Colonic mucosa (tissue), 4 donors: Measurements from ENCODE around the gene TSPAN5. TPM values are rescaled to one million over a fixed set of nuclear protein-coding genes. Genes with fewer than 3 reads are reported as not detected.

ENCODE experiments used
- DNase-seq: peaks from one replicate; pipeline ENCODE4 v3.0.0-alpha.2; 2020
- H3K27ac ChIP-seq: fragments of 200-600 bp; one replicate; pipeline ENCODE4 v1.8.0; 2021
- H3K27me3 ChIP-seq: fragments of 200-600 bp; one replicate; pipeline ENCODE4 v1.8.0; 2021
- H3K36me3 ChIP-seq: fragments of 200-600 bp; one replicate; pipeline ENCODE4 v1.8.0; 2021
- H3K4me1 ChIP-seq: fragments of 200-600 bp; one replicate; pipeline ENCODE4 v1.8.0; 2021; ENCODE audit warnings: mild to moderate bottlenecking
- H3K4me3 ChIP-seq: fragments of 200-600 bp; one replicate; pipeline ENCODE4 v1.8.0; 2021
- H3K9ac ChIP-seq, 2 donors: one replicate each; pipeline ENCODE4 v1.7.0; 2013; ENCODE audit warnings: control low read depth in 2 of 2, low read depth in 2 of 2, low read length in 2 of 2
- H3K9me3 ChIP-seq: fragments of 200-600 bp; one replicate; pipeline ENCODE4 v1.8.0; 2021
- intact Hi-C: fragments of 100-400 bp; cut with DNase I; formaldehyde crosslinking; loops from one replicate; pipeline ENCODE4 v1.14.1; 2022
- total RNA-seq, 2 donors: library from RNA; stranded (reverse); fragmentation: NEBNext Ultra II Directional in 1 of 2; extraction: Animal tissue kit (Norgen Biotek cat#: 25700) in 1 of 2; gene quantifications; one replicate each; pipeline ENCODE4 v1.2.1, GENCODE V29; 2021
- TF ChIP-seq, protein P1 (sequence below): fragments of 200-600 bp; IDR thresholded peaks from one replicate; pipeline ENCODE4 v1.8.0; 2022; ENCODE audit warnings: antibody characterized with exemption, mild to moderate bottlenecking
- donor health status: healthy.
- donor health status: DM: no; HTN: no; CAD: no.
- donor health status: DM: no; HTN: no; CAD: no.

The TSPAN5 gene
- total RNA-seq, 2 donors from 2014 or later: 5.3 to 5.6 TPM

DNA sequence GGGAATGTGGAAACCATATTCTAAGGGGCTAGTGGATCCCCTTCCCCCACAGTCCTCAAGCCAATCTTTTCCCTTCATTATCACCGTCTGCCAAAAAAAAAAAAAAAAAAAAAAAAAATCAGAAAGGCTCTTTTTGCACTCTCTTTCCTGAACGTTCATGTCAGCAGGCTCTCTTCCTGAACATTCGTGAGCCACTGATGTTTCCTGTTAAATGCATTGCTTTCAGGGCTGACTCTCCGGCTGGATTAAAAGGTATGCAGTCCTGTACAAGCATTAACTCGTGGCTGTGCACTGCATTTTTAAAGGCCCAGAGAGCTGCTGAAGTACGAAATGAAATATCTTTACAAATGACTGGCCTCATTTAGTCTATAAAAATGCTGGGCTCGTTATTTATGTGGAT lies 34.0 kb upstream of the TSPAN5 start:
- intact Hi-C loops: no loop called here
- no peaks in the 10 kb centered on the region for H3K36me3 ChIP-seq
- no peaks in the 10 kb centered on the region for H3K9me3 ChIP-seq
- H3K9ac ChIP-seq: no peak overlapping the region
- H3K27me3 ChIP-seq: no peaks in the 10 kb centered on the region
- DNase-seq: no peak
- TF ChIP-seq, protein P1, sequence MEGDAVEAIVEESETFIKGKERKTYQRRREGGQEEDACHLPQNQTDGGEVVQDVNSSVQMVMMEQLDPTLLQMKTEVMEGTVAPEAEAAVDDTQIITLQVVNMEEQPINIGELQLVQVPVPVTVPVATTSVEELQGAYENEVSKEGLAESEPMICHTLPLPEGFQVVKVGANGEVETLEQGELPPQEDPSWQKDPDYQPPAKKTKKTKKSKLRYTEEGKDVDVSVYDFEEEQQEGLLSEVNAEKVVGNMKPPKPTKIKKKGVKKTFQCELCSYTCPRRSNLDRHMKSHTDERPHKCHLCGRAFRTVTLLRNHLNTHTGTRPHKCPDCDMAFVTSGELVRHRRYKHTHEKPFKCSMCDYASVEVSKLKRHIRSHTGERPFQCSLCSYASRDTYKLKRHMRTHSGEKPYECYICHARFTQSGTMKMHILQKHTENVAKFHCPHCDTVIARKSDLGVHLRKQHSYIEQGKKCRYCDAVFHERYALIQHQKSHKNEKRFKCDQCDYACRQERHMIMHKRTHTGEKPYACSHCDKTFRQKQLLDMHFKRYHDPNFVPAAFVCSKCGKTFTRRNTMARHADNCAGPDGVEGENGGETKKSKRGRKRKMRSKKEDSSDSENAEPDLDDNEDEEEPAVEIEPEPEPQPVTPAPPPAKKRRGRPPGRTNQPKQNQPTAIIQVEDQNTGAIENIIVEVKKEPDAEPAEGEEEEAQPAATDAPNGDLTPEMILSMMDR: no peak
- H3K4me3 ChIP-seq: no peak overlapping the region
- no peak overlapping the region for H3K27ac ChIP-seq
- no peaks in the 10 kb centered on the region for H3K4me1 ChIP-seq

DNA sequence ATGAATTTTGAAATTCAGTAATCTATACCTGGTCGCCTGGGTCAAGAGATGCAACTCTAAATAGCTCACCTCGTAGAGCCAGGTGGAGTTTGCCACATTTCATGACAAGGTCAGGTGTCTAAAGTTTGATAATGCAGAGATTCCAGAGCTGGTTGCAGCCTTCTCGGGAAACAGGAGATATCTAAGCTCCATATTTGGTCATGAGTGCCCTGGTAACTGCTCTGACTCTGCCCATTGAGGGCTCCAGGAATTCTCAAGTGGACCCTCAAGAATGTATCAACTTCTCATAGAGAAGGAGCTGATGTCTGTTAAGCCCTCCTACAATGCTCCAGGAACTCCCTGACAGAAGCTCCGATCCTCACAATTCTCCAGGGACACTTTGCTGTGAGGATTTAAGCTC lies 33.2 kb upstream of the TSPAN5 start:
- Histone ChIP-seq H3K36me3 (no peaks in the 10 kb centered on the region), H3K9me3 (no peaks in the 10 kb centered on the region), H3K4me3 (no peak overlapping the region), H3K4me1 (no peaks in the 10 kb centered on the region), H3K9ac (no peak overlapping the region), H3K27ac (no peak overlapping the region), H3K27me3 (no peaks in the 10 kb centered on the region)
- intact Hi-C loops: no loop called here
- TF ChIP-seq, protein P1: no peak
- DNase-seq: no peak

DNA sequence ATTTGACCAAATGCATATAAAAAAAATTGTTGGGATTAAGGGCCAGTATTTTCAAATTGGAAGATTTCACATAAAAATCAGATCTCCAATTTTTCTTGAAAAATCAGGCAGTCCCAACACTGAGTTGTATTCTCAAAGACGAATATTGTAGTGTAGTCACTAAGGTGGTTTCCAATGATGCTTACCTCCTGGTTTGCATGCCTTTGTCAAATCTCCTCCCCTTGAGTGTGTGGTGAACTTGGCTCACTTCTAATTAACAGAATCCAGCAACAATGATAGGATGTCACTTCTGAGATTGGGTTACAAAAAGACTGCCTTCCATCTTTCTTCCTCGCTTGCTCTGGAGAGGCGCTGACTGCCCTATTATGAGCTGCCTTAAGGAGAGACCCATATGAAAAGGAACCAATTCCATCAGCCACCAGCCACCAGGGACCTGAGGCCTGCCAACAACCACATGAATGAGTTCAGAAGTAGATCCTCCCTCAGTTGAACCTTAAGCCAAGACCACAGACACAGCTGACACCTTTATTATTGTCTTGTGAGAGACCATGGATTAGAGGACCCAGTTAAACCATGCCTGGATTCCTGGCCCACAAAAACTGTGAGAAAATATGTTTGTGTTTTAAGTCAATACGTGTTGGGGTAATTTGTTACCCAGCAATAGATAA lies 31.2 kb upstream of the TSPAN5 start:
- intact Hi-C loops: no loop called here
- H3K9ac ChIP-seq: no peak overlapping the region

DNA sequence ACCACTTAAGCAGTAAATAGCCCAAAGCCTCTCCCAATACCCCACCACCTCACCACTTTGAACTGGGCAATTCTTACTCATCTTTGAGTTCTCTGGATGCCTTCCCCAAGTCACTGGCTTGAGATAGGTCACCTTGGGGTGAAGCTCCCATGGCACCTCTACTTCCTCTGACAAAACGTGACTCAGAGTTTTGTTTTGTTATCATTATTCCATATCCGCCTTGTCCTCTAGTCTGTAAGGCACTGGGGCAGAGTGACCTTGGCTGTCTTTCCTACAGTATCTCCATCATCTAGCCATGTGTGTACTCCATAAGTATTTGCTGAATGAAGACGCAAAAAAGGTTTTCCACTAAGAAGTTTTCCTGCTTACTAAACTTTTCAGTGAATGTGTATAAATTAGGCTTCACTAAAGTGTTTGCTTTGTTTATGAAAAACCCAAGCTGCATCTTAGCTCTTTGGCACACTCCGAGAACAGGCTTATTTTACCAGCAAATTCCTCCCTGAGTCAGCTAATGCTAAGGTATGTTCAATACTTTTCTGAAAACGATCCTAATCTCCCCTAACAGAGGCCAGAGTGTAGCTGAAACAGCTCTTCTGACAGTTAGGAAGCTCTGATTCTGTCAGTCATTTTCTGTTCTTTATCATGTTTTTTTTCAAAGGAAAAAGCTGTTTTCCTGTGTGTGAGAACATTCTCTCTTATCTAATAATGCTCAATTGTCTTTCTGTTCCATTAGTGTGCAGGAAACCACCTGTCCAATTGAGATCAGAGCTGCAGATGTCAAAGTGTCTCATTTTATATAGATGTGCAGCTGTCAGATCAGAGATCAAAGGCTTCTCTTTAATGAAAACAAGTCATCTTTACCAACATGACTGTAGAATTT lies 30.2 kb upstream of the TSPAN5 start:
- Histone ChIP-seq H3K27ac (no peak overlapping the region), H3K36me3 (no peaks in the 10 kb centered on the region), H3K4me3 (no peak overlapping the region), H3K9me3 (no peaks in the 10 kb centered on the region), H3K4me1 (no peaks in the 10 kb centered on the region), H3K9ac (no peak overlapping the region), H3K27me3 (no peaks in the 10 kb centered on the region)
- DNase-seq: no peak
- intact Hi-C loops: no loop called here
- TF ChIP-seq, protein P1: no peak

More for the DNA sequence above, 31.2 kb upstream of the TSPAN5 start:
- Histone ChIP-seq H3K4me1 (no peaks in the 10 kb centered on the region), H3K4me3 (no peak overlapping the region), H3K27ac (no peak overlapping the region), H3K9me3 (no peaks in the 10 kb centered on the region), H3K36me3 (no peaks in the 10 kb centered on the region), H3K27me3 (no peaks in the 10 kb centered on the region)
- TF ChIP-seq, protein P1: no peak
- no peak for DNase-seq

DNA sequence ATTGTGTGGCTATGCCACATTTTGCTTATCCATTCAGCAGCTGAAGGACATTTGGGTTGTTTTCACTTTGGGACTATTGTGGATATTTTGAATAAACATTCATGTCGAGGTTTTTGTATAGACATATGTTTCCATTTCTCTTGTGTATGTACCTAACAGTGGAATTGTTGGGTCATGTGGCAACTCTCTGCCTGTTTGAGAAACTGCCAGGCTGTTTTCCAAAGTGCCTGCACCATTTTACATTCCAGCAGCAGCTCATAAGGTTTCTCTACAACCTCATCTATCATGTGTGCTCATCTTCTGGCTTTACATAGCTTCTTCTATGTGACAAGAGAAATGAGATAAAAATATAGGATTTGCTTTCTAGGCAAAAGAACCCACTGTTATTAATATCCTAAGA lies 29.5 kb upstream of the TSPAN5 start:
- no peaks in the 10 kb centered on the region for H3K4me1 ChIP-seq
- intact Hi-C loops: no loop called here

More for the DNA sequence above, 29.5 kb upstream of the TSPAN5 start:
- Histone ChIP-seq H3K36me3 (no peaks in the 10 kb centered on the region), H3K27me3 (no peaks in the 10 kb centered on the region), H3K9me3 (no peaks in the 10 kb centered on the region), H3K9ac (no peak overlapping the region), H3K4me3 (no peak overlapping the region), H3K27ac (no peak overlapping the region)
- TF ChIP-seq, protein P1: no peak
- DNase-seq: no peak
